Loucy (cell line): ENCODE results near the gene SWI5.

Experiments
- EZH2phosphoT487 ChIP-seq: fragments of 200-600 bp; IDR thresholded peaks from 2 replicates; pipeline ENCODE4 v1.6.1; 2018; ENCODE audit warnings: antibody characterized with exemption, mild to moderate bottlenecking, moderate library complexity, borderline replicate concordance
- TF ChIP-seq, protein P1 (sequence below): fragments of 200-600 bp; sonication (generic); conservative IDR thresholded peaks from 2 replicates; pipeline ENCODE4 v1.5.1; 2014; ENCODE audit warnings: mild to moderate bottlenecking, antibody characterized with exemption, low read length

DNA sequence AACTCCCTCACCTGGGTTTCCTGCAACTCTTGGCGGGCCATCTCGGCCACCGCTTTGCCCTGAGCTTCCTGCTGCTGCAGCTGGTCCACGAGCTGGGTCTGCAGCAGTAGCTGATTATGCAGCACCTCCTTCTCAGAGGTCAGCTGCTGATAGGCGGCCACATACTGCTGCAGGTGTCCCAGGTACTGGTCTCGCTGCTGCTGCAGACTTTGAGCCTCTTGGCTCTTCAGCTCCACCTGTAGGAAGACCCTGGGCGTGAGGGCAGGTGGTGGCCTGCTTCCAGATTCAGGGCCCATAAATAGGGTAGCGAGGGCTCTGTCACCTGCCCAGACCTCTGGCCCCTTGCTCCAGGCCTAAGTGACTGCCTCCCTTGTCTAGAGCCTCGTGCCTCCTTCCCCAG is 16.9 kb upstream of the SWI5 start:
- TF ChIP-seq, protein P1, sequence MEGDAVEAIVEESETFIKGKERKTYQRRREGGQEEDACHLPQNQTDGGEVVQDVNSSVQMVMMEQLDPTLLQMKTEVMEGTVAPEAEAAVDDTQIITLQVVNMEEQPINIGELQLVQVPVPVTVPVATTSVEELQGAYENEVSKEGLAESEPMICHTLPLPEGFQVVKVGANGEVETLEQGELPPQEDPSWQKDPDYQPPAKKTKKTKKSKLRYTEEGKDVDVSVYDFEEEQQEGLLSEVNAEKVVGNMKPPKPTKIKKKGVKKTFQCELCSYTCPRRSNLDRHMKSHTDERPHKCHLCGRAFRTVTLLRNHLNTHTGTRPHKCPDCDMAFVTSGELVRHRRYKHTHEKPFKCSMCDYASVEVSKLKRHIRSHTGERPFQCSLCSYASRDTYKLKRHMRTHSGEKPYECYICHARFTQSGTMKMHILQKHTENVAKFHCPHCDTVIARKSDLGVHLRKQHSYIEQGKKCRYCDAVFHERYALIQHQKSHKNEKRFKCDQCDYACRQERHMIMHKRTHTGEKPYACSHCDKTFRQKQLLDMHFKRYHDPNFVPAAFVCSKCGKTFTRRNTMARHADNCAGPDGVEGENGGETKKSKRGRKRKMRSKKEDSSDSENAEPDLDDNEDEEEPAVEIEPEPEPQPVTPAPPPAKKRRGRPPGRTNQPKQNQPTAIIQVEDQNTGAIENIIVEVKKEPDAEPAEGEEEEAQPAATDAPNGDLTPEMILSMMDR: no peak
- TF ChIP-seq EZH2phosphoT487: no peak
